Middle frontal gyrus (tissue), 1 donor: ENCODE results near the gene TBC1D20.
"Not testable (repeated sequence)": the region's sequence is repeated elsewhere in the genome, so short reads cannot be mapped to it uniquely, and the experiment has no call there.

Experiments
- DNase-seq: peaks from one replicate; pipeline ENCODE4 v3.0.0-alpha.2; 2015; ENCODE audit warnings: low spot score; ENCODE audit errors: extremely low spot score

TBC1D20 gene

DNA sequence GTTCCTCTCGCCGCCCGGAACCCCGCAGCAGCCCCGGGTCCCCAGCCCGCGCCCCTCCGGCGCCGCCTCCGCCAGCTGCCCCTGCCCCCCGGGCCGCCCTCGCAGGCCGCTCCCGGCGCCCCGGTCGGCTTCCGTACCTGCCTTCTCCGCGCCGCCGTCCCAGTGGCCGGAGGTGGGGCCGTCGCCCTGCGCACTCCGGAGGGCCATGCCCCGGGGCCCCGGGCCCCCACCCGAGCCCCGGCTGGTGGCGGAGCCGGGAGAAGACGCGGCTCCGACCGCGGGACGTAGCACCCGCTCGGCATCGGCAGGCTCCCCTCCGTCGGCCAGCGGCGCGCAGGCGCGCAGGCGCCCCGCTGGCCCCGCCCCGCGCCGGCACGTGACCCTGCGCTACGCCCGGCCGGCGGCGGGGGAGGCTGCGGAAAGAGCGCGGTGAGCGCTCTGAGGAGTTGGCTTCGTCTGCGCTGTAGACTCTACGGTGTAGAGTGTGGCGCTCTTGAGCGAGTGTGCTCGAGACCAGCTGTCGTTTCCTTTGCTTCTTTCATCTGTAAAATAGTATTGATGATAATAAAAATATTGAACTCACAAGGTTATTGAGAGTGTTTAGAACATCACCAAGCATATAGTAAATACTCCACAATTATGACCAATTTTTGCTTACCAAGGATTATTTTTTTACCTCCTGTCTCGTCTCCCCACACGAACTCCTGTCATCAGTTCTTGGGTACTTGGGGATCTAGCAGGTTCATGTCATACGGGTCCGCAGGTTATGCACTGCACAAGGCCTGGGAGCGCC lies at the start of gene TBC1D20:
TBC1D20 (minus strand) TSS at position 335 of the 793 bp plus-strand sequence; CDS start at position 207, 128 bp downstream.
- peak; percentile 83 for DNase-seq

DNA sequence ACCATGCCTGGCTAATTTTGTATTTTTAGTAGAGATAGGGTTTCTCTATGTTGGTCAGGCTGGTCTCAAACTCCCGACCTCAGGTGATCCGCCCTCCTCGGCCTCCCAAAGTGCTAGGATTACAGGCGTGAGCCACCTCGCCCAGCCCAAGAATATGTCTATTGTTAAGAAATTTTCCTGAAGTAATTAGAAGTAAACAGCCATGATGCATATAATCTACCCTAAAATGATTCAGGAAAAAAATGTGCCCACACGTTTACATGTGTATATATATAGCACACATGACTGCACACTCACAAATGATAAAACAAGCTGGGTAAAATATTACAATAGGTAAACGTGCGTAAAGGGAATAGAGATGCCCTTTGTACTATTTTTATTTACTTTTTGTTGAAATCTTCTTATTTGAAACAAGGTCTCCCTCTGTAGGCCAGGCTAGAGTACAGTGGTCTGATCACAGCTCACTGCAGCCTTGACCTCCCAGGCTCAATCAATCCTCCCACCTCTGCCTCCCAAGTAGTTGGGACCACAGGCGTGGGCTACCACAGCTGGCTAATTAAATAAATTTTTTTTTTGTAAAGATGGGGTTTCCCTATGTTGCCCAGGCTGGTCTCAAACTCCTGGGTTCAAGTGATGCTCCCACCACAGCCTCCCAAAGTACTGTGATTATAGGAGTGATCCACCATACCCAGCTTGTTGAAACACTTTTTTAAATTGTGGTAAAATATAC lies 48.2 kb upstream of the TBC1D20 start:
- DNase-seq, result not testable (repeated sequence)

GRCh38 chr20:508364-508787 lies 46.0 kb upstream of the TBC1D20 start:
- DNase-seq, result not testable (repeated sequence)

GRCh38 chr20:507761-508332 lies 45.5 kb upstream of the TBC1D20 start:
- DNase-seq, result no peak

DNA sequence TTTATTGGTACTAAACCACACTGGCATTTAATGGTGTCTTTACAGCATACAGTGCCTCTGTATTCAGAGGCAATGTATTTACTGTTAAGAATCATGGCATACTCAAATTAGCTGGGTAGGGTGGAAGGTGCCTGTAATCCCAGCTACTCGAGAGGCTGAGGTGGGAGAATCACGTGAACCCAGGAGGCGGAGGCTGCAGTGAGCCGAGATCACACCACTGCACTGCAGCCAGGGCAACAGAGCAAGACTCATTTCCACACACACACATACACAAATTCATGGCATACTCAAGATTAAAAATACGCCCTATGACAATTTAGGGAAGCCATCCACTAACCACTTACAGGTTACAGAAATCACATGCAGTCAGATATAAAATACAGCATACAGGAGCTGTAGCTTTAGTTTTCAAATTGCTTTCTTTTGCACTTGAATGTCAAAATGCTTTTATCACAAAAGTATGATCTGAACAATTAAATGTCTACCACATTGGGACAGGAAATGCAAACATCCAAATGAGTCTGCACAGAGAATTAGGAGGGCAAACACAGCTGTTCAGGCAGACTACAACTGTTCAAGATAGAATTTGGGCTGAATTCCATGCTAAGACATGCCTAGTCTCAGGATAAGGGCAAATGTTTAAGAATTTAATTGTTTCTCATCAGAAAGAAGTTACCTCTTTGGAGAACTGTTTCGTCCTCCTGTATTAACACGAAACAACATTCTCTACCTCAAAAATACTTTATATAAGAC lies 44.8 kb upstream of the TBC1D20 start:
- DNase-seq, result no peak

DNA sequence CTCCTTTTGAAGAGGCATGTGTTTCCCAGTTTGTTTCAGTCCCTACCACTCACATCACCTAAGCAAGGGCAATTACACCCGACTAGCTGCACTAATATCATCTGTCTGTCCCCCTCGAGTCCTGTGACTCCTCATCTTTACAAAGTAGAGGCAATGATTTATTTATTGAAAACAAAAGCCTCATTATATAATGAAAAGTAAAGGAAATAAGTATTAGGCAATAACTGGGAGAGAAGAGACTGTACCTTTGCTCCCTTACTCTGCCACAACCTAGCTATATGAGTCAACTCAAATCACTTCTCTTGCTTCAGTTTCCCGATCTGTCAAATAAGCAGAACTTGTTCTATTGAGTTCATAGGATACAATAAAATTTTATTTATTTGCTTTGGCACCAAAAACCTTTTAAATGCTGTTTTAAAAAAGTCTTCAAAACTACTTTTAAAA lies 42.3 kb upstream of the TBC1D20 start:
- DNase-seq, result no peak

- DNase-seq, result no peak
Observed at GRCh38 chr20:503048-503737, 40.9 kb upstream of the TBC1D20 start.

DNA sequence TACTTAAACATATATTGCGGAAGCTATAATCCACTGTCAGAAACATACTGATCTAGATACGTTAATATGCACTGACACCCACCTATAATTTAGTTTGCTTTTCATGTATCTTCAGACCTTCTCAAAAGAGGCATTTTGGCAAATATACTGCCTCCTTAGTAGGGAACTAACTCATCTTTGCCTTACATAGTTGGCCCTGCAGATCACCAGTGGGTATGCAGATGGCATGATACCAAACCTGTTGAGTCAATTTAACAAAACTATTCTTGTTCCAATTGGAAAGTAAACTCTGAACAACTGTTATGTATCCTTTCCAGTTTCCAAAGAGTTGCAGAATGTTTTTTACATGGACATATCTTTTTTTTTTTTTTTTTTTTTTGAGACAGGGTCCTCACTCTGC lies 35.6 kb upstream of the TBC1D20 start:
- DNase-seq, result no peak

- DNase-seq, result no peak
Observed at GRCh38 chr20:496126-496696, 33.9 kb upstream of the TBC1D20 start.

- DNase-seq, result no peak
Observed at GRCh38 chr20:492159-492558, 29.8 kb upstream of the TBC1D20 start.

- DNase-seq, result no peak
Observed at GRCh38 chr20:487655-488054, 25.3 kb upstream of the TBC1D20 start.

GRCh38 chr20:483815-484644 lies 21.7 kb upstream of the TBC1D20 start:
- DNase-seq, result no peak

DNA sequence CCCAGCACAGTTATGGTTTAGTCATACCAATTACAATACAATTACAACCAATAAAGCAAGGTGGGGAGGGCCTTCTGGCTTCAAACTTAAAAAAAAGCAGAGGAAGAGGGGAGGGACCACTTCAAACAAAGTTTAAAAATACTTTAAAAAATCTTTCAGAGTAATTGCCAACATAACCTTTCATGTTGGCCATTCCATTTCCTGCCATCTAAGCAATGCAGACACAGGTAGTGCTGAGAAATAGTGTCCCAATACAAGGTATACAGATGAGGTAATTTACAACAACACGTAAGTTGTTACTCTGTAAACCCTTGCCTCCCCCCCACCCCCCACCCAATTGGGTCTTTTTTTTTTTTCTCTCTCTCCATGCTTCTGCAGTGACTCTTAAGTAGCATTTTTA lies 18.8 kb upstream of the TBC1D20 start:
- DNase-seq, result no peak

GRCh38 chr20:480044-480443 lies 17.7 kb upstream of the TBC1D20 start:
- DNase-seq, result no peak

- DNase-seq, result no peak
Observed at GRCh38 chr20:479487-479886, 17.2 kb upstream of the TBC1D20 start.

GRCh38 chr20:478949-479429 lies 16.7 kb upstream of the TBC1D20 start:
- peak; percentile 47 for DNase-seq

- no peak for DNase-seq
Observed at GRCh38 chr20:478010-478948, 15.9 kb upstream of the TBC1D20 start.

DNA sequence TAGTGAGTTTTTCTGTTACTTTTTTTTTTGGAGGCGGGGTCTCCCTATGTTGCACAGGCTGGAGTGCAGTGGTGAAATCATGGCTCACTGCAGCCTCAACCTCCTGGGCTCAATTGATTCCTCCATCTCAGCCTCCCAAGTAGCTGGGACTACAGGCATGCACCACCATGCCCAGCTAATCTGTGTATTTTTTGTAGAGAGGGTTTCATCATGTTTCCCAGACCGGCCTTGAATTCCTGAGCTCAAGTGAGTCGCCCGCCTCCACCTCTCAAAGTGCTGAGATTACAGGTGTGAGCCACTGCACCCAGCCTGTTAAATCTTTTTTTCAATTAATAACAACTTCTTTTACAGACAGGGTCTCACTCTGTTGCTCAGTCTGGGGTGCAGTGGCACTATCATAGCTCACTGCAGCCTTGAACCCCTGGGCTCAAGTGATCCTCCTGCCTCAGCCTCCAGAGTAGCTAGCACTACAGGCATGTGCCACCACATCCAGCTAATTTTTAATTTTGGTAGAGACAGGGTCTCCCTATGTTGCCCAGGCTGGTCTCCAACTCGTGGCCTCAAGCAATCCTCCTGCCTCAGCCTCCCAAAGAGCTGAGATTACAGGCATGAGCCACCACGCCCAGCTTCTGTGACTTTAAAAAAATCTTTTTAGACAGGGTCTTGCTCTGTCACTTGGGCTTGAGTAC lies 14.4 kb upstream of the TBC1D20 start:
- DNase-seq, result not testable (repeated sequence)
